ENCODE results near the gene MARVELD1. TPM values are rescaled to one million over a fixed set of nuclear protein-coding genes. Genes with fewer than 3 reads are reported as not detected.

The MARVELD1 gene
- total RNA-seq, 1 experiment from 2014 or later, result 17.6 TPM

- BruUV-seq (replicated peaks), result no TSS peak
- peak; percentile 76 for DNase-seq
- H3F3A ChIP-seq (ENCODE audit: low read length, unreplicated experiment), result no peaks in the 10 kb centered on the region
- 0 out of 2 replicates have a peak overlapping the region, but pooled peaks have one; percentile 29 for H2AFZ ChIP-seq (ENCODE audit: low read length)
- no peak overlapping the region for H3K4me2 ChIP-seq (ENCODE audit: low read length)
- no peak overlapping the region for H3K4me3 ChIP-seq (ENCODE audit: low read length)
- CTCF ChIA-PET, result interaction anchor here (0.6 to 1.2 kb wide), 6 partner anchors 8 to 336 kb away, joined by 3 to 8 read pairs (median 6); partner anchors contain the start of gene AVPI1
- no peaks in the 10 kb centered on the region for H3K4me1 ChIP-seq (ENCODE audit: insufficient read depth, low read length)
- H3K36me3 ChIP-seq (ENCODE audit: low read depth, low read length), result no peaks in the 10 kb centered on the region
- no peak overlapping the region for H3K9ac ChIP-seq (ENCODE audit: low read length)
- peak; percentile 98 for ATAC-seq
- no peak for TF ChIP-seq EZH2phosphoT487 (IDR thresholded peaks at IDR 0.05; ENCODE audit: borderline replicate concordance, low read length)
- peak; percentile 77 for TF ChIP-seq CTCF (conservative IDR thresholded peaks at IDR 0.05; ENCODE audit: low read depth, low read length)
- TF ChIP-seq EZH2 (IDR thresholded peaks at IDR 0.05; ENCODE audit: low read length, unreplicated experiment), result no peak
- intact Hi-C loops (cut with micrococcal nuclease), result loop anchor here (2.0 kb wide), 1 partner anchor 29 kb away; no protein-coding TSS in a partner anchor
- H3K9me2 ChIP-seq (replicated peaks; ENCODE audit: low read length), result no peaks in the 10 kb centered on the region
- H3K79me2 ChIP-seq (ENCODE audit: low read length), result no peaks in the 10 kb centered on the region
- POLR2A ChIA-PET (ENCODE audit: unreplicated experiment), result no interaction called here
- no peak overlapping the region for H3K27ac ChIP-seq (ENCODE audit: low read length)
- H4K20me1 ChIP-seq (ENCODE audit: low read length), result no peaks in the 10 kb centered on the region
- H3K27me3 ChIP-seq (ENCODE audit: low read length), result no peaks in the 10 kb centered on the region
- H3K9me3 ChIP-seq (ENCODE audit: low read length), result no peaks in the 10 kb centered on the region
Measured at GRCh38 chr10:97701438-97702069, 12.0 kb upstream of the MARVELD1 start.

- H3K4me2 ChIP-seq (ENCODE audit: low read length), result no peak overlapping the region
- no peaks in the 10 kb centered on the region for H4K20me1 ChIP-seq (ENCODE audit: low read length)
- no peaks in the 10 kb centered on the region for H3K79me2 ChIP-seq (ENCODE audit: low read length)
- H2AFZ ChIP-seq (ENCODE audit: low read length), result no peak overlapping the region
- no peak overlapping the region for H3K4me3 ChIP-seq (ENCODE audit: low read length)
- no peaks in the 10 kb centered on the region for H3K4me1 ChIP-seq (ENCODE audit: insufficient read depth, low read length)
- ATAC-seq, result no peak
- no peaks in the 10 kb centered on the region for H3F3A ChIP-seq (ENCODE audit: low read length, unreplicated experiment)
- H3K27ac ChIP-seq (ENCODE audit: low read length), result no peak overlapping the region
- no peak for DNase-seq
- no peaks in the 10 kb centered on the region for H3K9me3 ChIP-seq (ENCODE audit: low read length)
- H3K36me3 ChIP-seq (ENCODE audit: low read depth, low read length), result no peaks in the 10 kb centered on the region
- H3K9me2 ChIP-seq (replicated peaks; ENCODE audit: low read length), result no peaks in the 10 kb centered on the region
- CTCF ChIA-PET, result interaction anchor here (0.6 to 0.9 kb wide), 2 partner anchors 21 to 592 kb away, joined by 3 read pairs; no protein-coding TSS in a partner anchor
- POLR2A ChIA-PET (ENCODE audit: unreplicated experiment), result no interaction called here
- no peak overlapping the region for H3K9ac ChIP-seq (ENCODE audit: low read length)
- no peaks in the 10 kb centered on the region for H3K27me3 ChIP-seq (ENCODE audit: low read length)
- intact Hi-C loops (cut with micrococcal nuclease), result no loop called here
- no TSS peak for BruUV-seq (replicated peaks)
- TF ChIP-seq EZH2 (IDR thresholded peaks at IDR 0.05; ENCODE audit: low read length, unreplicated experiment), result no peak
- TF ChIP-seq CTCF (conservative IDR thresholded peaks at IDR 0.05; ENCODE audit: low read depth, low read length), result no peak
- no peak for TF ChIP-seq EZH2phosphoT487 (IDR thresholded peaks at IDR 0.05; ENCODE audit: borderline replicate concordance, low read length)
Measured at GRCh38 chr10:97703398-97704067, 10.0 kb upstream of the MARVELD1 start.

GRCh38 chr10:97704341-97704740 is 9.2 kb upstream of the MARVELD1 start:
- no peak overlapping the region for H3K27ac ChIP-seq (ENCODE audit: low read length)
- no peaks in the 10 kb centered on the region for H4K20me1 ChIP-seq (ENCODE audit: low read length)
- H3F3A ChIP-seq (ENCODE audit: low read length, unreplicated experiment), result no peaks in the 10 kb centered on the region
- H3K9ac ChIP-seq (ENCODE audit: low read length), result no peak overlapping the region
- no peak overlapping the region for H3K4me2 ChIP-seq (ENCODE audit: low read length)
- no peak overlapping the region for H2AFZ ChIP-seq (ENCODE audit: low read length)
- no peaks in the 10 kb centered on the region for H3K9me2 ChIP-seq (replicated peaks; ENCODE audit: low read length)
- intact Hi-C loops (cut with micrococcal nuclease), result no loop called here
- no peak for TF ChIP-seq CTCF (conservative IDR thresholded peaks at IDR 0.05; ENCODE audit: low read depth, low read length)
- TF ChIP-seq EZH2phosphoT487 (IDR thresholded peaks at IDR 0.05; ENCODE audit: borderline replicate concordance, low read length), result no peak
- TF ChIP-seq EZH2 (IDR thresholded peaks at IDR 0.05; ENCODE audit: low read length, unreplicated experiment), result no peak
- no peaks in the 10 kb centered on the region for H3K79me2 ChIP-seq (ENCODE audit: low read length)
- ATAC-seq (no peak), DNase-seq (no peak)
- no peaks in the 10 kb centered on the region for H3K4me1 ChIP-seq (ENCODE audit: insufficient read depth, low read length)
- H3K36me3 ChIP-seq (ENCODE audit: low read depth, low read length), result no peaks in the 10 kb centered on the region
- H3K27me3 ChIP-seq (ENCODE audit: low read length), result no peaks in the 10 kb centered on the region
- POLR2A ChIA-PET (ENCODE audit: unreplicated experiment), result no interaction called here
- no TSS peak for BruUV-seq (replicated peaks)
- CTCF ChIA-PET, result no interaction called here
- H3K4me3 ChIP-seq (ENCODE audit: low read length), result no peak overlapping the region
- no peaks in the 10 kb centered on the region for H3K9me3 ChIP-seq (ENCODE audit: low read length)

All from PC-3 (cell line).